Kidney (tissue), 14 donors: Measurements from ENCODE around the gene VWA5B2. TPM values are rescaled to one million over a fixed set of nuclear protein-coding genes. Genes with fewer than 3 reads are reported as not detected.

ENCODE experiments used
- DNase-seq, 5 donors: peaks; one replicate each; pipeline ENCODE4 v3.0.0-alpha.2; 2013 to 2020
- FAIRE-seq: peaks from 2 replicates; lab custom pipeline; 2012; peaks lifted over from hg19 to GRCh38; lab: Jason Lieb, UNC
- H3K27ac ChIP-seq, 2 donors: one replicate each; pipeline ENCODE4 v1.7.0; 2013; ENCODE audit warnings: low read depth in 2 of 2, low read length in 2 of 2, inconsistent platforms in 1 of 2
- H3K27me3 ChIP-seq: one replicate; pipeline ENCODE4 v1.7.1; 2013; ENCODE audit warnings: low read length, inconsistent platforms; ENCODE audit not compliant: control insufficient read depth, insufficient read depth
- H3K36me3 ChIP-seq, 3 donors: one replicate each; pipeline versions ENCODE4 v1.7.0 to v1.7.1; 2013; ENCODE audit warnings: low read length in 3 of 3, control low read depth in 1 of 3, inconsistent platforms in 1 of 3; ENCODE audit not compliant: insufficient read depth in 3 of 3, control insufficient read depth in 2 of 3
- H3K4me1 ChIP-seq, 3 donors: one replicate each; pipeline versions ENCODE4 v1.7.0 to v1.7.1; 2013; ENCODE audit warnings: low read length in 3 of 3, inconsistent platforms in 1 of 3, low read depth in 1 of 3; ENCODE audit not compliant: control insufficient read depth in 2 of 3, insufficient read depth in 2 of 3
- H3K4me3 ChIP-seq, 3 donors: one replicate each; pipeline versions ENCODE4 v1.7.0 to v1.8.1; 2013; ENCODE audit warnings: low read length in 3 of 3, control low read depth in 1 of 3, inconsistent platforms in 1 of 3
- H3K9ac ChIP-seq, 3 donors: one replicate each; pipeline versions ENCODE4 v1.7.0 to v1.7.1; 2013; ENCODE audit warnings: low read length in 3 of 3, control low read depth in 1 of 3, inconsistent platforms in 1 of 3
- H3K9me3 ChIP-seq, 3 donors: one replicate each; pipeline versions ENCODE4 v1.7.0 to v1.7.1; 2013; ENCODE audit warnings: low read length in 3 of 3, control low read depth in 1 of 3, inconsistent platforms in 1 of 3; ENCODE audit not compliant: control insufficient read depth in 2 of 3, insufficient read depth in 1 of 3
- CTCF ChIP-seq: IDR thresholded peaks from 3 replicates; pipeline ENCODE4 v1.5.1; 2012; ENCODE audit warnings: mild to moderate bottlenecking, moderate library complexity, borderline replicate concordance; ENCODE audit not compliant: insufficient read depth; ENCODE audit errors: extremely low read depth
- intact Hi-C: fragments of 100-400 bp; cut with DNase I; formaldehyde crosslinking; loops from one replicate; pipeline ENCODE4 v1.11.1; 2022
- polyA plus RNA-seq: library from polyadenylated mRNA; stranded (reverse); fragments of 350-450 nt; fragmentation: Illumina TruSeq; extraction: RNeasy Lipid Tissue Mini Kit (QIAGEN cat#74804); gene quantifications from one replicate; pipeline ENCODE4 v1.2.3, GENCODE V29; 2014; ENCODE audit warnings: low read depth, low replicate concordance; ENCODE audit not compliant: insufficient read depth
- total RNA-seq: library from RNA; stranded (reverse); fragmentation: NEBNext Ultra II Directional; extraction: Animal tissue kit (Norgen Biotek cat#: 25700); gene quantifications from one replicate; pipeline ENCODE4 v1.2.1, GENCODE V29; 2021
- donor health status: control.
- donor health status: control.
- donor health status: control.
- donor health status: control.
- donor health status: control.
- donor health status: DM: yes; HTN: yes; CAD: no.
- donor health status: Normal renal cell carcinoma (clear cell type).

The VWA5B2 gene
- total and polyA plus RNA-seq, 2 donors from 2014 or later = 0.11 to 0.25 TPM

GRCh38 chr3:184283681-184284080, 54.3 kb downstream of the VWA5B2 start:
- Histone ChIP-seq H3K9ac (no peak overlapping the region), H3K36me3 (no peaks in the 10 kb centered on the region), H3K27ac (no peak overlapping the region), H3K9me3 (no peaks in the 10 kb centered on the region), H3K4me3 (no peak overlapping the region), H3K27me3 (no peaks in the 10 kb centered on the region), H3K4me1 (no peaks in the 10 kb centered on the region)
- intact Hi-C loops = no loop called here
- DNase-seq (no peak), FAIRE-seq (no peak)
- TF ChIP-seq CTCF = no peak

- Histone ChIP-seq H3K9me3 (no peaks in the 10 kb centered on the region), H3K4me1 (no peaks in the 10 kb centered on the region), H3K4me3 (no peak overlapping the region), H3K36me3 (no peaks in the 10 kb centered on the region), H3K27me3 (no peaks in the 10 kb centered on the region), H3K9ac (no peak overlapping the region), H3K27ac (no peak overlapping the region)
- FAIRE-seq = no peak
- DNase-seq = peak in 4 of 5 donors; percentile 75 to 85 (median 82)
- intact Hi-C loops = no loop called here
- peak; percentile 25 for TF ChIP-seq CTCF
These were observed 55.3 kb downstream of the VWA5B2 start for GRCh38 chr3:184284696-184285095.

GRCh38 chr3:184289426-184289938, 60.1 kb downstream of the VWA5B2 start:
- H3K27me3 ChIP-seq = no peaks in the 10 kb centered on the region
- H3K9ac ChIP-seq = no peak overlapping the region
- H3K36me3 ChIP-seq = no peaks in the 10 kb centered on the region
- H3K27ac ChIP-seq = no peak overlapping the region
- no peak overlapping the region for H3K4me3 ChIP-seq
- FAIRE-seq = no peak
- intact Hi-C loops = no loop called here
- peak in 3 of 5 donors; percentile 23 to 58 (median 36) for DNase-seq
- H3K4me1 ChIP-seq = no peaks in the 10 kb centered on the region
- peak; percentile 27 for TF ChIP-seq CTCF
- H3K9me3 ChIP-seq = no peaks in the 10 kb centered on the region

GRCh38 chr3:184290331-184290730, 60.9 kb downstream of the VWA5B2 start:
- H3K36me3 ChIP-seq = no peaks in the 10 kb centered on the region
- H3K4me1 ChIP-seq = no peaks in the 10 kb centered on the region
- intact Hi-C loops = no loop called here
- no peak overlapping the region for H3K9ac ChIP-seq
- no peak overlapping the region for H3K4me3 ChIP-seq
- H3K9me3 ChIP-seq = no peaks in the 10 kb centered on the region
- DNase-seq (no peak), FAIRE-seq (no peak)
- no peaks in the 10 kb centered on the region for H3K27me3 ChIP-seq
- H3K27ac ChIP-seq = no peak overlapping the region
- TF ChIP-seq CTCF = no peak
